Neural cell (in vitro differentiated cells): ENCODE data around the gene PERM1. TPM values are rescaled to one million over a fixed set of nuclear protein-coding genes. Genes with fewer than 3 reads are reported as not detected.

Experiments
- H2AFZ ChIP-seq: fragments of 200-600, 300-800 bp; sonication (generic), shearing (Covaris generic); 2 replicates; pipeline ENCODE4 v1.6.0; 2014; ENCODE audit warnings: low read depth, mild to moderate bottlenecking, antibody characterized with exemption, low read length, moderate library complexity
- H3F3A ChIP-seq: fragments of 200-600 bp; shearing (Covaris generic); 2 replicates; pipeline ENCODE4 v1.6.1; 2016; ENCODE audit warnings: mild to moderate bottlenecking, moderate library complexity, mixed read lengths, antibody characterized with exemption, low read length; ENCODE audit not compliant: insufficient read depth, poor library complexity, severe bottlenecking
- H3K27ac ChIP-seq: fragments of 200-600, 300-800 bp; sonication (generic), shearing (Covaris generic); 2 replicates; pipeline ENCODE4 v1.5.1; 2014; ENCODE audit warnings: mild to moderate bottlenecking, low read length, moderate library complexity
- H3K27me3 ChIP-seq: fragments of 300-800, 200-600 bp; sonication (generic), shearing (Covaris generic); 2 replicates; pipeline ENCODE4 v1.6.0; 2014; ENCODE audit warnings: mild to moderate bottlenecking, low read depth, low read length, moderate library complexity; ENCODE audit not compliant: insufficient read depth
- H3K36me3 ChIP-seq: fragments of 300-800, 200-600 bp; sonication (generic), shearing (Covaris generic); 2 replicates; pipeline ENCODE4 v1.5.1; 2014; ENCODE audit warnings: mild to moderate bottlenecking, antibody characterized with exemption, low read length, moderate library complexity; ENCODE audit not compliant: insufficient read depth
- H3K4me2 ChIP-seq: fragments of 300-800, 200-600 bp; sonication (generic), shearing (Covaris generic); 2 replicates; pipeline ENCODE4 v1.6.0; 2014; ENCODE audit warnings: mild to moderate bottlenecking, low read length
- H3K4me3 ChIP-seq: fragments of 300-800, 200-600 bp; sonication (generic), shearing (Covaris generic); 2 replicates; pipeline ENCODE4 v1.5.1; 2014; ENCODE audit warnings: mild to moderate bottlenecking, low read length, moderate library complexity
- H3K79me2 ChIP-seq: fragments of 200-600 bp; shearing (Covaris generic); replicated peaks from 2 replicates; pipeline ENCODE4 v1.6.0; 2014; ENCODE audit warnings: mild to moderate bottlenecking, low read length, moderate library complexity; ENCODE audit not compliant: insufficient read depth
- H3K9ac ChIP-seq: fragments of 300-800, 200-600 bp; sonication (generic), shearing (Covaris generic); 2 replicates; pipeline ENCODE4 v1.6.1; 2016; ENCODE audit warnings: mild to moderate bottlenecking, low read length, mixed read lengths
- H3K9me2 ChIP-seq: fragments of 200-600 bp; shearing (Covaris generic); 2 replicates; pipeline ENCODE4 v1.6.1; 2016; ENCODE audit warnings: mild to moderate bottlenecking, low read length, mixed read lengths; ENCODE audit not compliant: insufficient read depth
- H3K9me3 ChIP-seq: fragments of 200-600, 300-800 bp; sonication (generic), shearing (Covaris generic); 2 replicates; pipeline ENCODE4 v1.6.1; 2016; ENCODE audit warnings: mild to moderate bottlenecking, mixed run types, low read length, moderate library complexity, mixed read lengths
- H4K20me1 ChIP-seq: fragments of 200-600 bp; shearing (Covaris generic); 2 replicates; pipeline ENCODE4 v1.6.1; 2016; ENCODE audit warnings: mild to moderate bottlenecking, mixed run types; ENCODE audit not compliant: insufficient read depth
- EP300 ChIP-seq: fragments of 450-650 bp; conservative IDR thresholded peaks from 2 replicates; pipeline ENCODE4 v1.6.1; 2014; ENCODE audit warnings: antibody characterized with exemption, mild to moderate bottlenecking, moderate library complexity; ENCODE audit not compliant: poor library complexity, severe bottlenecking
- EZH2 ChIP-seq: fragments of 200-600, 300-800 bp; shearing (Covaris generic), sonication (generic); IDR thresholded peaks from 2 replicates; pipeline ENCODE4 v1.6.1; 2014; ENCODE audit warnings: antibody characterized with exemption, low read length, borderline replicate concordance, mild to moderate bottlenecking; ENCODE audit not compliant: insufficient read depth, poor library complexity, severe bottlenecking
- MXI1 ChIP-seq: fragments of 450-650 bp; conservative IDR thresholded peaks from 2 replicates; pipeline ENCODE4 v1.6.1; 2014; ENCODE audit warnings: antibody characterized with exemption, mild to moderate bottlenecking; ENCODE audit not compliant: poor library complexity, severe bottlenecking
- POLR2AphosphoS5 ChIP-seq: IDR thresholded peaks from 2 replicates; pipeline ENCODE4 v1.6.1; 2012
- RAD21 ChIP-seq: fragments of 450-650 bp; conservative IDR thresholded peaks from 2 replicates; pipeline ENCODE4 v1.6.1; 2014; ENCODE audit warnings: antibody characterized with exemption, mild to moderate bottlenecking, moderate library complexity
- SMC3 ChIP-seq: fragments of 450-650 bp; conservative IDR thresholded peaks from 2 replicates; pipeline ENCODE4 v1.6.1; 2014; ENCODE audit warnings: antibody characterized with exemption, mild to moderate bottlenecking, moderate library complexity; ENCODE audit not compliant: poor library complexity
- TAF1 ChIP-seq: IDR thresholded peaks from 2 replicates; pipeline ENCODE4 v1.6.1; 2012; ENCODE audit warnings: low read depth
- polyA plus RNA-seq: library from polyadenylated mRNA; depleted of rRNA; stranded (reverse); fragments of >200 nt; gene quantifications from 2 replicates; pipeline ENCODE4 v1.2.3, GENCODE V29; 2014
- TF ChIP-seq, protein P1 (sequence below): fragments of 450-650 bp; IDR thresholded peaks from 2 replicates; pipeline ENCODE4 v1.5.1; 2014; ENCODE audit warnings: antibody characterized with exemption, mild to moderate bottlenecking, moderate library complexity; ENCODE audit not compliant: poor library complexity, severe bottlenecking
- TF ChIP-seq, protein P2 (sequence below): IDR thresholded peaks from 2 replicates; pipeline ENCODE4 v1.6.1; 2012; ENCODE audit warnings: borderline replicate concordance

Gene PERM1
- polyA plus RNA-seq, 1 donor from 2014 or later: not detected

DNA sequence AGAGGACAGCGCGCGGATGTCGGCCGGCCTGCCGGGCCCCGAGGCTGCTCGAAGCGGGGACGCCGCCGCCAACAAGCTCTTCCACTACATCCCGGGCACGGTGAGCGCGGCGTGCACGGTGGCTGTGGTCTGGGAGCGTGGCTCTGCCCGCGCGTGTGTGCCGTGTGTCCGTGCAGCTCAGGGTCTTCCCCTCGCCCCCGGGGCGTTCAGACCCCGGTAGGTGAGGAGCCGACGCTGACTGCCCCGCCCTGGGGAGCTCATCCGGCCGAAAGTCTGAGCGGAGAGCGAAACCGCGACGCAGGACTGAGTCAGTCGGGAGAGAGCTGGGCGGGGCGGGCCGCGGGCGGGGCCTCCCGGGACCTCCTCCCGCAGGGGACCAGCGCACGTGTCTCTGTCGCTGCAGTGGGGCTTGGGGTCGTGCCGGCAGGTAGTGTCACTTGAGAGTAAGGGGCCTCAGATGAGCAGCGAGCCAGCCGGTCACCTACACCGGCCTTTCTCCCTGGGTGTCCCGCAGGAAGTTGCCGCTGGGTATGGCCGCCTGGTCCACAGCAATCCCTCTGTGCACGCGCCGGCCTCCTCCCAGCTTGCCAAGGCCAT lies 15.1 kb downstream of the PERM1 start:
- no peaks in the 10 kb centered on the region for H4K20me1 ChIP-seq
- no peak overlapping the region for H3K9ac ChIP-seq
- no peak overlapping the region for H2AFZ ChIP-seq
- TF ChIP-seq MXI1: no peak
- TF ChIP-seq, protein P1, sequence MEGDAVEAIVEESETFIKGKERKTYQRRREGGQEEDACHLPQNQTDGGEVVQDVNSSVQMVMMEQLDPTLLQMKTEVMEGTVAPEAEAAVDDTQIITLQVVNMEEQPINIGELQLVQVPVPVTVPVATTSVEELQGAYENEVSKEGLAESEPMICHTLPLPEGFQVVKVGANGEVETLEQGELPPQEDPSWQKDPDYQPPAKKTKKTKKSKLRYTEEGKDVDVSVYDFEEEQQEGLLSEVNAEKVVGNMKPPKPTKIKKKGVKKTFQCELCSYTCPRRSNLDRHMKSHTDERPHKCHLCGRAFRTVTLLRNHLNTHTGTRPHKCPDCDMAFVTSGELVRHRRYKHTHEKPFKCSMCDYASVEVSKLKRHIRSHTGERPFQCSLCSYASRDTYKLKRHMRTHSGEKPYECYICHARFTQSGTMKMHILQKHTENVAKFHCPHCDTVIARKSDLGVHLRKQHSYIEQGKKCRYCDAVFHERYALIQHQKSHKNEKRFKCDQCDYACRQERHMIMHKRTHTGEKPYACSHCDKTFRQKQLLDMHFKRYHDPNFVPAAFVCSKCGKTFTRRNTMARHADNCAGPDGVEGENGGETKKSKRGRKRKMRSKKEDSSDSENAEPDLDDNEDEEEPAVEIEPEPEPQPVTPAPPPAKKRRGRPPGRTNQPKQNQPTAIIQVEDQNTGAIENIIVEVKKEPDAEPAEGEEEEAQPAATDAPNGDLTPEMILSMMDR: no peak
- TF ChIP-seq, protein P2, sequence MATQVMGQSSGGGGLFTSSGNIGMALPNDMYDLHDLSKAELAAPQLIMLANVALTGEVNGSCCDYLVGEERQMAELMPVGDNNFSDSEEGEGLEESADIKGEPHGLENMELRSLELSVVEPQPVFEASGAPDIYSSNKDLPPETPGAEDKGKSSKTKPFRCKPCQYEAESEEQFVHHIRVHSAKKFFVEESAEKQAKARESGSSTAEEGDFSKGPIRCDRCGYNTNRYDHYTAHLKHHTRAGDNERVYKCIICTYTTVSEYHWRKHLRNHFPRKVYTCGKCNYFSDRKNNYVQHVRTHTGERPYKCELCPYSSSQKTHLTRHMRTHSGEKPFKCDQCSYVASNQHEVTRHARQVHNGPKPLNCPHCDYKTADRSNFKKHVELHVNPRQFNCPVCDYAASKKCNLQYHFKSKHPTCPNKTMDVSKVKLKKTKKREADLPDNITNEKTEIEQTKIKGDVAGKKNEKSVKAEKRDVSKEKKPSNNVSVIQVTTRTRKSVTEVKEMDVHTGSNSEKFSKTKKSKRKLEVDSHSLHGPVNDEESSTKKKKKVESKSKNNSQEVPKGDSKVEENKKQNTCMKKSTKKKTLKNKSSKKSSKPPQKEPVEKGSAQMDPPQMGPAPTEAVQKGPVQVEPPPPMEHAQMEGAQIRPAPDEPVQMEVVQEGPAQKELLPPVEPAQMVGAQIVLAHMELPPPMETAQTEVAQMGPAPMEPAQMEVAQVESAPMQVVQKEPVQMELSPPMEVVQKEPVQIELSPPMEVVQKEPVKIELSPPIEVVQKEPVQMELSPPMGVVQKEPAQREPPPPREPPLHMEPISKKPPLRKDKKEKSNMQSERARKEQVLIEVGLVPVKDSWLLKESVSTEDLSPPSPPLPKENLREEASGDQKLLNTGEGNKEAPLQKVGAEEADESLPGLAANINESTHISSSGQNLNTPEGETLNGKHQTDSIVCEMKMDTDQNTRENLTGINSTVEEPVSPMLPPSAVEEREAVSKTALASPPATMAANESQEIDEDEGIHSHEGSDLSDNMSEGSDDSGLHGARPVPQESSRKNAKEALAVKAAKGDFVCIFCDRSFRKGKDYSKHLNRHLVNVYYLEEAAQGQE: no peak
- TF ChIP-seq EP300: no peak
- TF ChIP-seq EZH2: no peak
- no peaks in the 10 kb centered on the region for H3K9me2 ChIP-seq
- H3K36me3 ChIP-seq: no peaks in the 10 kb centered on the region
- H3K27me3 ChIP-seq: peaks cover 65% of the 10 kb centered on the region
- no peak overlapping the region for H3K4me2 ChIP-seq
- no peaks in the 10 kb centered on the region for H3K79me2 ChIP-seq
- H3K27ac ChIP-seq: no peak overlapping the region
- H3K4me3 ChIP-seq: peak overlapping the region; percentile 55
- no peaks in the 10 kb centered on the region for H3F3A ChIP-seq
- H3K9me3 ChIP-seq: no peaks in the 10 kb centered on the region

DNA sequence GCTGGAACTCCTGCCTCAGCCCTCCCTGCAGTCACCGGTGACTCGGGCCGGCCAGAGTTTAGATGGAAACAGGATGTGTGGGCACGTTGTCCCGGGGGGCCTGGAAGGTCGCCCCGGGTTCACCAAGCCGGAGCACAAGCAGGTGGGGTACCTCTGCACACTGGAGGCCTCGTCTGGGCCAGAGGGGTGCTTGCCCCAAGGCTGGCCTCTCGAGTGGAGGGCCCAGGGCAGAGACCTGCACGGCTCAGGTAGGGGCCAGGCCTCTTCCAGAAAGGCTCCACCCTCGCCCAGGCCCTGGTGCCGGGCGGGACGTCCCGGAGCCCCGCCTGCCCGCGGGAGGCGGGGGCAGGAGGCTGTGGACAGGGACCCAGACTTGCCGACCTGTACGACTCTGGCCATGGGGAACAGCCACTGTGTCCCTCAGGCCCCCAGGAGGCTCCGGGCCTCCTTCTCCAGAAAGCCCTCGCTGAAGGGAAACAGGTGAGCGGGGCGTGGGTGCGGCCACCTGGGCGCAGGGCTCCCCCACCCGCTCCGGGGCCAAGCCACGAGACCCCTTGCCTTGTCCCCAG lies 15.7 kb downstream of the PERM1 start, which contains the start of gene PLEKHN1:
TSS of gene PLEKHN1 (plus strand) at position 348 of the 569 bp plus-strand sequence. CDS start at position 398, 50 bp downstream.
- Histone ChIP-seq H3F3A (no peaks in the 10 kb centered on the region), H4K20me1 (no peaks in the 10 kb centered on the region), H3K27ac (no peak within 1 kb of the TSS), H3K9me3 (no peaks in the 10 kb centered on the region), H3K4me2 (no peak within 1 kb of the TSS), H3K9me2 (no peaks in the 10 kb centered on the region), H3K27me3 (peaks cover 59% of the 10 kb centered on the region), H3K9ac (no peak within 1 kb of the TSS), H3K36me3 (no peaks in the 10 kb centered on the region), H3K79me2 (no peaks in the 10 kb centered on the region), H2AFZ (no peak within 1 kb of the TSS), H3K4me3 (peak within 1 kb of the TSS; percentile 55)
- TF ChIP-seq, protein P2: no peak
- TF ChIP-seq, protein P1: no peak
- TF ChIP-seq EP300 (no peak), POLR2AphosphoS5 (no peak), MXI1 (no peak), TAF1 (no peak), SMC3 (no peak), RAD21 (no peak), EZH2 (no peak)
